ENCODE data around the gene TMTC1. TPM values are rescaled to one million over a fixed set of nuclear protein-coding genes. Genes with fewer than 3 reads are reported as not detected.
"Not testable (repeated sequence)": the region's sequence is repeated elsewhere in the genome, so short reads cannot be mapped to it uniquely, and the experiment has no call there.

Gene TMTC1
- total RNA-seq, 2 experiments from 2014 or later, result not detected

DNA sequence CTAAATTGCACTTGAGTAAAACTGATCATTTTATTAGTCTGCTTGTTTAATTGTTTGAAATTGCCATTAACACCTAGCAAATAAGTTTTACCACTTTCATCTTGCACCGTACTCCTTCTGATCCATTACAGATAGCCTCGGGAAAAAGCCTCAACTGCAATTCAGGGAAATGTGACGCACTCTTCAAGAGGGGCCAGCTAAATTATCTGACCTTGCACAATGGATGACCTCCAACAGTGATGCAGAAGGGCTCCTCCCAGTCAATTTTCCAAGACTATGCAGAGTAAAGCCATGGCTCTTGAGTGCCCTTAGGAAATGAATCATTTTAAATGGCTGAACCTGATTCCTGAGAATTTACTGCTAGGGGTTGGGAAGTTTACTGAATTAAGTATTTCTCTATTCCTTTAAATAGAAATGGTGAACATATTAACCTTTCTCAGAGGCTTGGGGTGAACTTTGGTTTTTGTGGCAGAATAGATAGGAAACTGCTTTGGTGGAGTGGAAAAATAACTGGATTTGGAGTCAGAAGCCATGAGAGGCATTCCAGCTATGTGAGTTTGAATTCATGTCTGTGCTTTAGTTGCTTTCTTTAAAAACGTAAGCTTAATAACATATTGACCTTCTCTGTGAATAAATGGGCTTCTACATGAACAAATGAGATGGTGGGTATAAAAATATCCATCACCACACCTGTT, 221.5 kb downstream of the TMTC1 start:
- intact Hi-C loops (cut with micrococcal nuclease), result no loop called here
- no peak for DNase-seq
- Mint-ChIP-seq H3K36me3 (ENCODE audit: low read depth) (no peaks in the 10 kb centered on the region), H3K9me3 (no peaks in the 10 kb centered on the region), H3K4me1 (ENCODE audit: low read depth) (no peaks in the 10 kb centered on the region), H3K27ac (no peak overlapping the region), H3K27me3 (peaks cover 15% of the 10 kb centered on the region), H3K4me3 (no peak overlapping the region)
- CTCF ChIA-PET, result no interaction called here
- POLR2A ChIA-PET, result no interaction called here
- no peak for ATAC-seq
- TF ChIP-seq, protein P1, sequence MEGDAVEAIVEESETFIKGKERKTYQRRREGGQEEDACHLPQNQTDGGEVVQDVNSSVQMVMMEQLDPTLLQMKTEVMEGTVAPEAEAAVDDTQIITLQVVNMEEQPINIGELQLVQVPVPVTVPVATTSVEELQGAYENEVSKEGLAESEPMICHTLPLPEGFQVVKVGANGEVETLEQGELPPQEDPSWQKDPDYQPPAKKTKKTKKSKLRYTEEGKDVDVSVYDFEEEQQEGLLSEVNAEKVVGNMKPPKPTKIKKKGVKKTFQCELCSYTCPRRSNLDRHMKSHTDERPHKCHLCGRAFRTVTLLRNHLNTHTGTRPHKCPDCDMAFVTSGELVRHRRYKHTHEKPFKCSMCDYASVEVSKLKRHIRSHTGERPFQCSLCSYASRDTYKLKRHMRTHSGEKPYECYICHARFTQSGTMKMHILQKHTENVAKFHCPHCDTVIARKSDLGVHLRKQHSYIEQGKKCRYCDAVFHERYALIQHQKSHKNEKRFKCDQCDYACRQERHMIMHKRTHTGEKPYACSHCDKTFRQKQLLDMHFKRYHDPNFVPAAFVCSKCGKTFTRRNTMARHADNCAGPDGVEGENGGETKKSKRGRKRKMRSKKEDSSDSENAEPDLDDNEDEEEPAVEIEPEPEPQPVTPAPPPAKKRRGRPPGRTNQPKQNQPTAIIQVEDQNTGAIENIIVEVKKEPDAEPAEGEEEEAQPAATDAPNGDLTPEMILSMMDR (IDR thresholded peaks at IDR 0.05), result no peak

DNA sequence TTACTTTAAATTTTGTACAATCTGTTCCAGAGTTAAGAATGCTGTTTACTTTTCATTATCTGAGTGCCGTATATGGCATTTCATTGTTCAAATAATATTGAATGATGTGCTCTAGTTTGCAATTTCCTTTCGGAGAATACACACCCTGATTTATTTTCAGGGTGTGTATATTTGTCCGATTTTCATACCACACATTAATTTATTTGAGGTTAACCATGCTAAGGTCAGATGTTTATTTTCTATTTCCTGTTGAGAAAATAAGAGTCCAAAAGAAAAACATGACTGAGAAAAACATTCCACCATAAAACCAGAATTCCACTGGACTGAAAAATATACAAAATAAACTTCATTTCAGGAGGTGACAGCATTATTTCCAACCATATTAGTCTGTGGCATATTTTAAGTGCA, 222.1 kb downstream of the TMTC1 start:
- ATAC-seq, result no peak
- intact Hi-C loops (cut with micrococcal nuclease), result no loop called here
- Mint-ChIP-seq H3K27ac (no peak overlapping the region), H3K27me3 (peaks cover 17% of the 10 kb centered on the region), H3K36me3 (ENCODE audit: low read depth) (no peaks in the 10 kb centered on the region), H3K9me3 (no peaks in the 10 kb centered on the region), H3K4me3 (no peak overlapping the region), H3K4me1 (ENCODE audit: low read depth) (no peaks in the 10 kb centered on the region)
- CTCF ChIA-PET, result no interaction called here
- POLR2A ChIA-PET, result no interaction called here
- no peak for DNase-seq
- TF ChIP-seq, protein P1 (IDR thresholded peaks at IDR 0.05), result no peak

DNA sequence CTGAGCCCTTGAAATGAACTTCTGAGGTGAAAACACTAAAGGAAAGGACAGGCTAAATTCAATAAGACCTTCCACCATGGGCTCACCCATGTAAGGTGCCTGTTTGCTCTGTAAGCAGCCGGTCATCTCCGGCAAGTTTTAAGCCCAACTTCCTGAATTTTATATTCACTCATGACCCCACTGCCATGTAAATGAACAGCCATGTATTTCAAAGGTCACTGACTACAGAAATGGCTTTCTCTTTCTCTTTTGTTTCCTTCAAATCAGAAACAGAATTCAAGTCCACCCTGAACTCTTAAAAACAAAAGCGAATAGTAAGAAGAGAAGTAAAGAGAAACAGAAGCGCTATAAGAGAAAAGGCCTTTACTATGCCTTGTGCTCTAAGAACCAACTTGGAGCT, 224.5 kb downstream of the TMTC1 start:
- Mint-ChIP-seq H3K4me3 (no peak overlapping the region), H3K4me1 (ENCODE audit: low read depth) (no peaks in the 10 kb centered on the region), H3K9me3 (no peaks in the 10 kb centered on the region), H3K36me3 (ENCODE audit: low read depth) (no peaks in the 10 kb centered on the region), H3K27ac (no peak overlapping the region), H3K27me3 (peaks cover 13% of the 10 kb centered on the region)
- POLR2A ChIA-PET, result no interaction called here
- TF ChIP-seq, protein P1 (IDR thresholded peaks at IDR 0.05), result no peak
- DNase-seq, result no peak
- intact Hi-C loops (cut with micrococcal nuclease), result loop anchor here (10.0 kb wide), 1 partner anchor 1246 kb away; no protein-coding TSS in a partner anchor
- CTCF ChIA-PET, result no interaction called here
- ATAC-seq, result no peak

DNA sequence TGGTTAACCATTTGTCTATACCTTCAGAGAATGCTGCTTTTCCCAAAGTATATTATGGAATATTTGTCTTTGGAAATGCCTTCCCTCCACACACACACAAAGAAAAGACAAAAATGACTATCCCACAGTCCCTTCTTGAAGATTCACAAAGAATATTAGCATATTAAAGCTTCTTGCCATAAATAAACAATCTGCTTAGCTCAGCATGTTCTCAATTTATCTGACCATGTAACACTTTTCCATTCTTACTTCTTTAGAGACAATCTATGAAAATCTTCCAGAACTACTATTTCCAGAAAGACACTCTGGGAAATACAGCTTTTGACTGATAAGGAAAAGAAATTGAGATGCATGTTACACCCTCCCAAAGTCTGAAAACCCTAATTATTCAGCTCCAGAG, 227.4 kb downstream of the TMTC1 start:
- TF ChIP-seq, protein P1 (IDR thresholded peaks at IDR 0.05), result no peak
- Mint-ChIP-seq H3K9me3 (no peaks in the 10 kb centered on the region), H3K4me1 (ENCODE audit: low read depth) (no peaks in the 10 kb centered on the region), H3K27ac (no peak overlapping the region), H3K4me3 (no peak overlapping the region), H3K27me3 (peaks cover 3% of the 10 kb centered on the region), H3K36me3 (ENCODE audit: low read depth) (no peaks in the 10 kb centered on the region)
- DNase-seq (no peak), ATAC-seq (no peak)
- CTCF ChIA-PET, result no interaction called here
- intact Hi-C loops (cut with micrococcal nuclease), result loop anchor here (10.0 kb wide), 1 partner anchor 1248 kb away; no protein-coding TSS in a partner anchor
- POLR2A ChIA-PET, result no interaction called here

DNA sequence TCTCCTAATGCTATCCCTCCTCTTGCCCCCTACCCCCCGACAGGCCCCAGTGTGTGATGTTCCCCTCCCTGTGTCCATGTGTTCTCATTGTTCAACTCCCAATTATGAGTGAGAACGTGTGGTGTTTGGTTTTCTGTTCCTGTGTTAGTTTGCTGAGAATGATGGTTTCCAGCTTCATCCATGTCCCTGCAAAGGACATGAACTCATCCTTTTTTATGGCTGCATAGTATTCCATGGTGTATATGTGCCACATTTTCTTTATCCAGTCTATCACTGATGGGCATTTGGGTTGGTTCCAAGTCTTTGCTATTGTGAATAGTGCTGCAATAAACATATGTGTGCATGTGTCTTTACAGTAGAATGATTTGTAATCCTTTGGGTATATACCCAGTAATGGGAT, 228.3 kb downstream of the TMTC1 start:
- intact Hi-C loops (cut with micrococcal nuclease), result loop anchor here (10.0 kb wide), 1 partner anchor 1249 kb away; no protein-coding TSS in a partner anchor
- POLR2A ChIA-PET; H3K36me3 Mint-ChIP-seq (ENCODE audit: low read depth); H3K4me3 Mint-ChIP-seq; H3K27me3 Mint-ChIP-seq; H3K4me1 Mint-ChIP-seq (ENCODE audit: low read depth); H3K27ac Mint-ChIP-seq; CTCF ChIA-PET; DNase-seq; ATAC-seq; H3K9me3 Mint-ChIP-seq: not testable (repeated sequence)
